KOPT-K1 (cell line): ENCODE results near the gene ATPAF1.
"Not testable (repeated sequence)": the region's sequence is repeated elsewhere in the genome, so short reads cannot be mapped to it uniquely, and the experiment has no call there.

Source experiments
- H3K27ac ChIP-seq: fragments of 200-600 bp; sonication (generic); 2 replicates; pipeline ENCODE4 v1.5.1; 2016; ENCODE audit warnings: antibody characterized with exemption, mild to moderate bottlenecking, low read depth, low read length; ENCODE audit not compliant: poor library complexity, severe bottlenecking
- H3K36me3 ChIP-seq: fragments of 200-600 bp; sonication (generic); 2 replicates; pipeline ENCODE4 v1.5.1; 2017; ENCODE audit warnings: antibody characterized with exemption, mild to moderate bottlenecking, low read length, moderate library complexity; ENCODE audit not compliant: insufficient read depth
- H3K9me3 ChIP-seq: fragments of 200-600 bp; sonication (generic); 2 replicates; pipeline ENCODE4 v1.5.1; 2017; ENCODE audit warnings: antibody characterized with exemption, low read length, mild to moderate bottlenecking; ENCODE audit not compliant: insufficient read depth, poor library complexity, severe bottlenecking

Gene ATPAF1

GRCh38 chr1:46667782-46668760 is at the start of gene ATPAF1:
ATPAF1 (minus strand) TSS chr1:46668364; CDS start chr1:46668322, 42 bp downstream.
- Histone ChIP-seq H3K27ac (peak within 1 kb of the TSS; percentile 64), H3K9me3 (no peaks in the 10 kb centered on the region), H3K36me3 (peaks cover 29% of the 10 kb centered on the region)

- Histone ChIP-seq H3K27ac (peak overlapping the region; percentile 74), H3K36me3 (peaks cover 46% of the 10 kb centered on the region), H3K9me3 (no peaks in the 10 kb centered on the region)
Measured at GRCh38 chr1:46717654-46718053, 49.5 kb upstream of the ATPAF1 start.

GRCh38 chr1:46714976-46715375 is 46.8 kb upstream of the ATPAF1 start:
- no peaks in the 10 kb centered on the region for H3K9me3 ChIP-seq
- peaks cover 71% of the 10 kb centered on the region for H3K36me3 ChIP-seq
- H3K27ac ChIP-seq, result no peak overlapping the region

GRCh38 chr1:46708121-46708520 is 40.0 kb upstream of the ATPAF1 start:
- H3K36me3 ChIP-seq, result peaks cover 96% of the 10 kb centered on the region
- no peaks in the 10 kb centered on the region for H3K9me3 ChIP-seq

GRCh38 chr1:46705408-46705807 is 37.2 kb upstream of the ATPAF1 start:
- no peak overlapping the region for H3K27ac ChIP-seq
- H3K9me3 ChIP-seq, result no peaks in the 10 kb centered on the region
- H3K36me3 ChIP-seq, result peaks cover 95% of the 10 kb centered on the region

More at GRCh38 chr1:46708121-46708520, 40.0 kb upstream of the ATPAF1 start:
- H3K27ac ChIP-seq, result no peak overlapping the region

- peaks cover 95% of the 10 kb centered on the region for H3K36me3 ChIP-seq
- no peak overlapping the region for H3K27ac ChIP-seq
- no peaks in the 10 kb centered on the region for H3K9me3 ChIP-seq
Measured at GRCh38 chr1:46703927-46704641, 35.9 kb upstream of the ATPAF1 start.

- H3K27ac ChIP-seq, result no peak overlapping the region
Measured at GRCh38 chr1:46699666-46700065, 31.5 kb upstream of the ATPAF1 start.

GRCh38 chr1:46697053-46697452 is 28.9 kb upstream of the ATPAF1 start:
- H3K27ac ChIP-seq, result no peak overlapping the region
- peaks cover 78% of the 10 kb centered on the region for H3K36me3 ChIP-seq

More at GRCh38 chr1:46699666-46700065, 31.5 kb upstream of the ATPAF1 start:
- Histone ChIP-seq H3K36me3 (peaks cover 94% of the 10 kb centered on the region), H3K9me3 (no peaks in the 10 kb centered on the region)

GRCh38 chr1:46694676-46695075 is 26.5 kb upstream of the ATPAF1 start:
- not testable (repeated sequence) for H3K9me3 ChIP-seq, H3K27ac ChIP-seq
- peaks cover 78% of the 10 kb centered on the region for H3K36me3 ChIP-seq

More at GRCh38 chr1:46697053-46697452, 28.9 kb upstream of the ATPAF1 start:
- no peaks in the 10 kb centered on the region for H3K9me3 ChIP-seq

- Histone ChIP-seq H3K36me3 (peaks cover 74% of the 10 kb centered on the region), H3K9me3 (no peaks in the 10 kb centered on the region), H3K27ac (no peak overlapping the region)
Measured at GRCh38 chr1:46692811-46693770, 24.9 kb upstream of the ATPAF1 start.

- Histone ChIP-seq H3K27ac (no peak overlapping the region), H3K36me3 (peaks cover 75% of the 10 kb centered on the region), H3K9me3 (no peaks in the 10 kb centered on the region)
Measured at GRCh38 chr1:46691997-46692790, 24.0 kb upstream of the ATPAF1 start.

- Histone ChIP-seq H3K9me3 (no peaks in the 10 kb centered on the region), H3K27ac (peak overlapping the region; percentile 42), H3K36me3 (peaks cover 76% of the 10 kb centered on the region)
Measured at GRCh38 chr1:46690931-46691421, 22.8 kb upstream of the ATPAF1 start.

GRCh38 chr1:46689897-46690296 is 21.7 kb upstream of the ATPAF1 start:
- Histone ChIP-seq H3K27ac (peak overlapping the region; percentile 50), H3K9me3 (no peaks in the 10 kb centered on the region), H3K36me3 (peaks cover 76% of the 10 kb centered on the region)
